ENCODE data around the gene CEP120.
"Not testable (repeated sequence)": the region's sequence is repeated elsewhere in the genome, so short reads cannot be mapped to it uniquely, and the experiment has no call there.

The CEP120 gene

DNA sequence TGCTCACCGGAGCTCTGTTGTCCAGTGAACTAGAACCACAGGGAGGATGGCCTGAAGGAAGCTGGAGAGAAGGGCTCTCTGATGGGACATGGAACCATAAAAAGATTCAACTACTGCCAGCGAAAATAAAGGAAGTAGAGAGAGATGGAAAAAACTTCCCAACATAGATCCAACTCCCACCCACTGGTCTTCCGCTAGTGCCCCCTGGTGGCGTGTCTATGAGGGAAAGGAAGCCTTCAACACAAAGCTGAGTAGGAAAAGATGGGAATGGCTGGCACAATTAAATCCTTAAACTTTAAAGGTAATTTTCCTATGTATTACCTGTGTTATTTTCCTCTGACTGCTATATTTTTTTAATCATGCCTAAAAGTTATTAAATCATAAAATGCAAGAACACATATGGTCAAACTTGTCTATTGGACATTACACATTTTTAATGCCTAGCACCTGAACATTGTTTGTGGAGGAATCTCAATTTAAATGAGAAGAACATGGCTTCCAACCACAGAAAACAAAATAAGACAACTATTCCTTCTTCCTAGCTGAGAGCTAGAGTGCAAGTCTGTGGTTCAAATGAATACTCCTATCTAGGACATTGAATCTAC lies 51.5 kb downstream of the CEP120 start:
- DNase-seq = peak; percentile 11 to 12

DNA sequence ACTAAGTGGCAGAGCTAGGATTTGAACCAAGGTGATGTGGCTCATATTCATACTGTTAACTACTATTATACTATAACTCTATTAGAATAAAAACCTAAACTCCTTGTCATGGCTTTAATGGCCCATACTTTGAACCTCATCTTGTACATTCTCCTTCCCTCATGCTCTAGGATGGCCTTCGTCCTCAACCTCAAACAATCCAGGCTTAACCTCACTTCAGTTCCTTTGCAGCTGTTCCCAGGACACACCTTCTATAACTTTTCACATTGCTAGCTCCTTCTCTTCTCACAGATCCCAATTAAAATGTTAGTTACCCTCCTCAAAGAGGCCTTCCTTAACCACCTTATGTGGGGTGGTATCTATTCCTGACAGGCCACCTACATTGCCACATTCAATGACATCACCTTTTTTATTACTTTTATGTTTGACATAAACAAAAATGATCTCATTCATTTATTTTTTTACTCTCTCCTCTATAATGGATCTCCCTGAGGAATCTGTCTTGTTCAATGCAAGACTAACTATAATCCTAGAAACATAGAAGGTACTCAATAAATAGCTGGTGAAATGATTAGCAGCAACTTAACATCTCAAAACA lies 53.7 kb downstream of the CEP120 start:
- no peak for DNase-seq

DNA sequence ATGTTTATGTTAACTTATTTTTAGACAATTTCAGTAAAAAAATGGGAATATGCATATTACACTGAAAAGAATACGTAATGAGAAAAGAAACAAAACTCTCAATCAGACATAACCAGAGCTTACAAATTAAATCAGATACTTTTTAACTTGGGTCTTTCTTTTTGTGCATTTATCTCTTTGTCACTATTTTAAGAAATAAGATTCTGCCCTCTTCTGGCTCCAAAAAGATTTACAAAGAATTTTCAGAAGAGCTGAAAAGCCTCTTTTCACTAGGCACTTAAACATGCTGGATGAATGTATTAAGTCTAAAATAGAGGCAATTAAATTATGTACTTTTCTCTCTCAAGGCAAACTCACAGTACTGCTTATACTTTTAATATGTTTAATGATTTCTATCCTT lies 55.5 kb downstream of the CEP120 start:
- no peak for DNase-seq

DNA sequence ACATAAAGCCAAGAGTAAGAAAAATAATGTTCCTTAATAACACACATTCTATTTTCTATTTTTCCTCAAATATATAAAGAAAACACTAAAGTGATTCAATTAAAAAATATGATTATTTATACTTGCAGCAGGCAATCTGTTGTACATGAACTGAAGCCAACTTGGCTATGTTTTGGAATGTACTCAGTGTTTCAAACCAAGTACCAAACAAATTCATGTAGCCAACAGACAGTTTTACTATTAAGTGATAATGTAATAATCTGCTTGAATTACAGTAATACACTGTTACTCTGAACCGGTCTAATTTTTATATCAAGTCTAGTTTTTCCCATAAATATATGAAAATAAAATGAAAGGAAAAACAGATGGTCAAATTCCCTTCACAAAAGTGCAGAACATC lies 58.0 kb downstream of the CEP120 start:
- DNase-seq = no peak

DNA sequence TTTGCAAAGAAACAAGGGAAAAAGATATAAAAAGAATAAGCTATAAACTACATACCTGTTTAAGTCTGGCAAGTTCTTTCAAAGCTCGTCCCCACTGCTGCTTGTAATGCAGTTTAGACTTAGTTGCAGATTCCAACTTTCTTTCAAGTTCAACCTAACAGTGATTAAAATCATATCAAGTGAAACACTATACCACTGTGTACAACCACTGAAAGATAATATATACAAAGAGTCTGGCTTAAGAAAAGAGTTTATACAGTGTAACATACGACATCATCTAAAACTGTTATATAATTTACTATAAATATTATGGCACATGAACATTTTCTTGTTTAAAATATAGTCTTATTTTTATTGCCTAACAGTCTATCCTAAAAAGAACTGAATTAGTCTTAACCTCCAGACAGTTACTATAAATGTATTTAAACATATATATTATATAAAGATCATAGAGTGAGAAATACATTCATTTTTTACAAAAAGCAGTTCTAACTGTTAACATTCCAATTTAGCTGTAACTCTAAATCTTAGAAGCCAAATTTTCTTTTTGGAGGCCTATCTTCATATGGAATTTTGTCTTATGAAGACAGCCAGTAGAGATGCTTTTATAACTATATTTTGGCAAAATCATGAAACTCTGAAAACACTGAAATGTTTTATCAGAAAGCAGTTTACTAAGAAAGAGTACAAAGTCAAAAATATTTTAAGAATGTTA lies 58.6 kb downstream of the CEP120 start:
- no peak for DNase-seq

DNA sequence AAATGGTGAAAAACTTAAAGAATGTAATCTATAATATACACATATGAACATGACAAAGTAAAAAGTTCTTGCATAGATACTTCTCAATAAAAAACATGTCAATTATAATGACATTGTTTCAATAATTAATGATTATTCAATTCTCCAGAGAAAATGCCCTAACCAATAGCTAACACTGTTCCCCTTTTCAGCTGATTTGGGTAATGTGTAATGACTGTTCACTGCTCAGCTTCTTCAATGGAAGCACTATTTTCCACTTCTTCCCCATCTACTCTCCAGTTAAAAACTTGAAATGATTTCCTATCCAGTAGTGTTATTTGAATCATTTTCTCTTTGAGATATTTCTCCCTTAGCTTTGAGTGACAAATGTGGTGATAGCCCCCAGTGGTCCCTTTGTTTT lies 62.3 kb downstream of the CEP120 start:
- DNase-seq = no peak

DNA sequence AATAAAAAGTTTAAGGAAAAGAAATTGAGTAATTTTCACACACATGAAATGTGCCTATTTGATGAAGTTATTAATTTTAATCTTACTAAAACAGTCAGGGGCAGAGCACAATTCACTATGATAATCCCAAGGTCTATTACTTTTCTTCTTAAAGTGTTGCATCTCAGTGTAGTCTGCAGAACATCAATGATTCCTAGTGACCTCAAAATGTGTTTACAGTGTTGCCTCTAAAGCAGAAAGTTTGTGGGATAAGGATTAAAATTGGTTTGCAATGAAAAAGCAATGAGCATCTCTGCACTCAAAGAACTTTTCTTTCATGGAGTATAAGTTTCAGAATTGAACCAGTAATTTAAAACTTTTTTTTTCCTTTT lies 63.0 kb downstream of the CEP120 start:
- DNase-seq = no peak

DNA sequence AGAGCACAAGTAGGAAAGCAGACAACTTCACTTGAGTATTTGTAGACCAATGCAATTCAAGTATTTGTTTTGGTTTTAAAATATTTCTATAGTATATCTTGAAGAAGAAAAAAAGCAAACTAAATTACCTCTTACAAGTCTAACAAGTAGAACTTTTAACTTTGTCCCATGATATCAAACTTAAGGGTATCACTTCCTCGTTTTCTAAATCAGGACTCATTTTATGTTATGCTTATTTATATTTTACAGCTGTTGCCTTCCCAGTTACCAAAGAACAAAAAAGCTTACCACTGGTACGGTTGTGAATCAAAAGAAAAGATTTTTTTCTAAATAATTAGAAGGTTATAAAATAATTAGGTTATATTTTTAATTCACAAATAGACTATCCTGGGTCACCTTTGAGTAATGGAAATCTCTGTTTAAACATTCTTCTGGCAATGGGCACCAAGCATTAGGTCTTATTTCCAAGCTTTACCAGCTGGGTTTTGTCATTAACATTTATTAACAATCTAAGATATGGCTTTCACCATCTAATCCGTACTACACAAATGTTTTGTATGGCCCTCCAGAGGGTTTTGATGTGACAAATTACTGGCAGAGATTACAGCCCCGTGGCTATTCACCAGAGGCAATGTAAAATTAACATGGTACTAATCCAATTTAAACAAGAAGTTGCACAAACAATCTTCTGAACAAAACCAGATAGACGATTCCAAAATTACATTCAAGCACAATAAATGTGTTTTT lies 63.6 kb downstream of the CEP120 start:
- DNase-seq = no peak

DNA sequence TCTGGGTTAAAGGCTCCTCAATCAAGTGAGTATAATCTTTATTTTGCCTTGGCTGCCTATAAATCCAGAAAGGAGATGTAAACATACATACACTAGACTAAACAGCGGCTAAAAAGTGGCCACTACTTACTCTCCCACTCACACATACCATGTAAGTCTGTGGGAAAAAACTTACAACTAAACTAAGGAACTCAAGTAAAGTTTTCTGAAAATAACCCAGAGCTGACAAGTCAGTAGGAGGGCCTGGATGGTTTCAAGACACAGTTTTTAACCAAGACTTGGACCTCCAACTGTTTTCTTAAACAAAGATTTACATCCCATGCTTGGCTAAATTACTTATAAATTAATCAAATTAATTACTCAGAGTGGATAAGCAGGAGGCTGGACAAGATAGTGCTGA lies 64.5 kb downstream of the CEP120 start:
- DNase-seq = no peak

DNA sequence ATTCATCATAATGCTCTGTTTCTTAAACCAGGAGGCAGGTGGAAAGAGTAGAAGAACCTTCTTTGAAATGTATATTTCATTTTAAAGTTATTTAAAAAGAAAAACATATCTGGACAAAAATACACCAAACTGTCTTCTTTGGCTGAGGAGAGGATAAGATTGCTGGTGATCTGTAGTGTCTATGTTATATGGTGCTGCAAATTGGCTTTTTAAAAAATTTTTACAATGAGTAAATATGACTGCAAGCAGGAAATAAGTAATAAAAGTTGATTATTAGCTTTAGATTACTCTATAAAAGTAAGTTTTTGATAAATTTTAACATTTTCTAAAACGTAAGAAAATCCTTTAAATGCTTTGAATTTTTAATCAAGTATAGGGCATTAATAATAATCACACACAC lies 64.9 kb downstream of the CEP120 start:
- no peak for DNase-seq

DNA sequence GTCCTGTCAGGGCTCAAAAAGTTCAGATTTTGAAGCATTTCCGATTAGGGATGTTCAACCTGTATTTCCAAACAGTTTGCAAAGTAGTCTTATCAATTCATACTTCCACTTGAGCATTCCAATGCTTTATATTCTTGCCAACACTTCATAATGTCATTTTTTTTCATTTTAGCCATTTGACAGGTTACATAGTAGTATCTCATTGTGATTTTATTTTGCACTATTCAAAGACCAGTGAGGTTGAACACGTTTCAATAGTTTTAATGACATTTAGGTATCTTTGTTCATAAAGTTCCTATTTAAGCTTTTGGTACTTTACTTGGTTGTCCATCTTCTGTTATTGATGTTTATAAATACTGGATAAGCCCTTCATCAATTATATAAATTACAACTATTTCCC lies 71.4 kb downstream of the CEP120 start:
- no peak for DNase-seq

DNA sequence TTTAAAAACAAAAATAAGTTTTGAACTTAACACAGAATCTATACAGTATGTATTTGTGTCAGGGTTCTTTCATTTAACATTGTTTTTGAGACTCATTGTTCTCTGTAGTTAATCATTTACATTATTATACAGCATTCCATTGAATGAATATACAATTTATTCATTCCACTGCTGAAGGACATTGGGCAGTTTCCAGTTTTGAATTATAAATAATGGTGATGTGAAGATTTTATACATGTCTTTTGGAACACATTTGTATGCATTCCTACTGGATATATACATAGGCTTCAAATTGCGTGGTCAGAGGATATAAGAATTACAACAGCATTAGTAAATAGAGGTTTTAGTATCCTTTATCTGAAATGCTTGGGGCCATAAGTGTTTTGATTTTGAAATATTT lies 72.0 kb downstream of the CEP120 start:
- no peak for DNase-seq

DNA sequence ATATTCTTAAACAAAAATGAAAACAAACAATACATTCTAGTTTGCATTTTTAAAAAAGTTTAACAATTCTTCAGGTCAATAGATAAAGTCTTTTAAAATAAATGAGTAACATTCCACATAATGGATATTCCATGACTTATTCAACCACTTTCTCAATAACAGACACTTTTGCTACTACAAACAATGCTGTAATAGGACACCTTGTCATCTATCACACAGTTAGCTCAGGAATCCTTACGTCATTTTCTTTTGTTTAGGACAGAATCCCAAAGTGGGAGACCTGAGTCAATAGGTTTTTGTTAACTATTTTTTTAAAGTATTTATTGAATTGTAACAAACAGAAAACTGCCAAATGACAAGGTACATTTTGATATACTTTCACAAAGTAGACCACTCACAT lies 72.5 kb downstream of the CEP120 start:
- DNase-seq = no peak

DNA sequence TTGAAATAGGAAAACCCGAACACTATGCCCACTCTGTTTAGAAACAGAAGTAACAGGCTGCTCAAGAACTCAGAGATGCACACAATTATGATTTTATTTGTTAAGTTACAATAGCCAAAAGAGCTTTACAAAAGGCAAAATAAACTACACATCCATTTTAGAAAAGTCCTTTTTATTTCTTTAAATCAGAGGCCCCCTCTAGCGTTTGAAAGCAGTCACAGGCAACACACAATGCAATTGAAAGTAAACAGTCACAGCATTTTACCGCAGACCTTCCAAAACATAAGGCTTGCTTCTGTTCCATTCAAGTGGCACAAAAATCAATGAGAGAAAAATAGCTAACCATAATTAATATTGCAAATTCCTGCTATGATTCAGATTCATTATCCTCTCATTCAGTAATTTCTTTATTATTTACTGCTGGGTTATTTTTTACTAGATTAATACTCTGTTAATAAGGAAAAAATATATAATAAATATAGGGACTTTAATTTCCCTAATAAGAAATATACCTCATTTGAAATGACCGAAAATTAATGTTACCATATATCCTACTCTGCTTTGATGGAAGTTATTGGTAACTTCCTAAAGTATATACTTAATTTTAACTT lies 78.3 kb downstream of the CEP120 start:
- no peak for DNase-seq

DNA sequence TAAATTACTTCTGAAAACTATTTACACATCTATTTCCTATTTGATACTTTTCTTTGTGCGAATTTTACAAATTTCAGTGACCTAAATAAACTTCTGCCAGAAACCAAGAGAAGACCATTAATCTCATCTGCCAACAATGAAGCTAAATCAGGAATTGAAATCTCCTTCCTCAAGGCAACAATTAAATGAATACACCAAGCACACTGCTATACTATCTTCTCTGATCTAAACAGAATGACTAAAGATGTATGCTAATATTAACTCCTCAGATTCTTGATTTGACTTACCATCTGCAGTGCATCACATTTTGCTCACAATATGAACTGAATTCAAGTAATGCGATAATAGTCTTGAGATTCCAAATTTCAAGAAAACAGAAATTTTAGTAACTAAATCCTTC lies 82.3 kb downstream of the CEP120 start:
- no peak for DNase-seq

DNA sequence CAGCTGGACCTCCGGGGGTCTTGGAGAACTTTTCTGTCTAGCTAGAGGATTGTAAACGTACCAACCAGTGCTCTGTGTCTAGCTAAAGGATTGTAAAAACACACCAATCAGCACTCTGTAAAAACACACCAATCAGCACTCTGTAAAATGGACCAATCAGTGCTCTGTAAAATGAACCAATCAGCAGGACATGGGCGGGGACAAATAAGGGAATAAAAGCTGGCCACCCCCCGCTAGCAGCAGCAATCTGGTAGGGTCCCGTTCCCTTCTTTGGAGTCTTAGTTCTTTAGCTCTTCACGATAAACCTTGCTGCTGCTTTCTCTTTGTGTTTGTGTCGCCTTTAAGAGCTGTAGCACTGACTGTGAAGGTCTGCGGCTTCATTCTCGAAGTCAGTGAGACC lies 114.8 kb downstream of the CEP120 start:
- DNase-seq = not testable (repeated sequence)

DNA sequence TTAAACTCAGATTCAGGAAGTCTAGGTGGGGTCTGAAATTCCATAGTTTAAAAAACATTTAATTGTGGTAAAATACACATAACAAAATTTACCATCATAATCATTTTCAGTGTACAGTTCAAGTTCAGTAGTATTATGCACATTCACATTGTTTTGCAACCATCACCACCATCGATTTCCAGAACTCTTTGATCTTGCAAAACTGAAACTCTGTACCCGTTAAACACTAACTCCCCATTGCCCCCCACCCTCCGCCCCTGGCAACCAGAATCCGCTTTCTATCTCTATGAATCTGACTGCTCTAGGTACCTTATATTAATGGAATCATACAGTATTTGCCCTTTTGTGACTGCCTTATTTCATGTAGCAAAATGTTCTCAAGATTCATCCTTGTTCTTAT lies 117.5 kb downstream of the CEP120 start:
- no peak for DNase-seq

DNA sequence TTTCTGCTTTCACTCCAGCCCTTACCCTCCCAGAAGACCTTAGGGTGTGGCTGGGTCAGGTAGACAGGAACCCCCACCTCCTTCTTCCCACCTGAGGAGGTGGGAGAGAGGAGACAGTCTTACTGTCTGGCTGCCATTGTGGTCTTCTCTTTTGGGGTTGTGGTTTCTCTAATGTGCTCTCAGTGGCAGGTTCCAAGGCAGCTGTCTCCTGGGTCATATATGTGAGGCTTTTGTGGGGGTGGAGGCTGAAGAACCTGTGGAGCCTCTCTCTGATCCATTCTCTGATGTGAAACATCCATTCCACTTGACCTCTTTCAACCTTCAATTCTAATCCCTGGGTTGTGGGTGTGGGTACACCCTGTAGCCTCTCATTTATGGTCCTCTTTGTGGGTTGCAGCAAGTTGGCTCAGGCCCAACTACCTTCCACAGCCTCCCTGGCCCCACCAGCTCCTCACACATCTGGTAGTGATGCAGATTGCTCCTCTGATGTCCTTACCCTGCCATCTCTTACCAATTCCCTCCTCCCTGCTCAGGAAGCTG lies 118.4 kb downstream of the CEP120 start:
- DNase-seq = no peak

DNA sequence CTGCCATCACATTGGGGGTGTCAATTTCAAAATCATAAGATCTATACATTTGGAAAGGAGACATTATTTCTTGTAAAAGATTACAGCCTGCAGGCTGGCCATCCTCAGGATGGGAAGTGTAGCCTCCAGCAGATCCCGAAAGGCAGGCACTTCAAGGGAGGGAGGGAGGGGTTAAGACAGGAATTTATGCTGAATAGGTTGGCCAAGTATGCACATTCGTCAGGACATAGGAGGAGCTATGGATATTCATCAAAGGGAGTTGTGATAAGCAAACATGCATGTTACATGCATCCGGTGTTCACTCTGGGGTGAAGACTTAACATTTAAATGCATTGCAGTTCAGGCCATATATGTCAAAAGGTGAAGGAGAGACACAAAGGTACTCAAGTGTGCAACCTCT lies 119.4 kb downstream of the CEP120 start:
- no peak for DNase-seq

DNA sequence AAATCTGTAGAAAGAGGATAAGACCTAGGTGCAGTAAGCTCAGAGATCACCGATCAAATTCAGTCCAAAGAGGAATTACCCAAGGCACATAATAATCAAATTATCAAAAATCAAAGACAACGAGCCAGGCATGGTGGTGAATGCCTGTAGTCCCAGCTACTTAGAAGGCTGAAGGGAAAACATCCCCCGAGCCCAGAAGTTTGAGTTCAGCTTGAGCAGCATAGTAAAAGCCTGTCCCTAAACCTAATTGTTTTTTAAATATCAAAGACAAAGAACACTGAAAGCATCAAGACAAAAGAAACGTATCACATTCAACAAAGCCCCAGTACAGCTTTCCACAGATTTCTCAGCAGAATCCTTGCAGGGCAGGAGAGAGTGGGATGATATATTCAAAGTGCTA lies 122.9 kb downstream of the CEP120 start:
- DNase-seq = no peak

DNA sequence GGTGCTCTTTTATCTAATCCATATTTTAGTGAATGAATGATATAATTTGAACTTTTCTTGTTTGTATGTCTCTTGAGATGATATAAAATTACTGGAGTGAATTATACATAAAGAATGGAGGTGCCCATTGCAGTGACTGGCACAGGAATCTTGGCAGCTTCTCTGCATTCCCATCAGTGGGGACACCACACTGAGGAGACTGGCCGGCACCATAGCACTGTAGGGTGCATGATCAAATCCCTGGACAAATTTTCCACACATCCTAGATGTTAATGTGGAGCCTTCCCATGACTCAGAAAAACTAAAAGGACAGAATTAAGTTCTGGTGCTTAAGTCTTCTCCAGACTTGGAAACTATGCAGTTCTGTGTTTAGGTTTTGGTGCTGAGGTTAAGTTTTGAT lies 124.1 kb downstream of the CEP120 start:
- DNase-seq = no peak

DNA sequence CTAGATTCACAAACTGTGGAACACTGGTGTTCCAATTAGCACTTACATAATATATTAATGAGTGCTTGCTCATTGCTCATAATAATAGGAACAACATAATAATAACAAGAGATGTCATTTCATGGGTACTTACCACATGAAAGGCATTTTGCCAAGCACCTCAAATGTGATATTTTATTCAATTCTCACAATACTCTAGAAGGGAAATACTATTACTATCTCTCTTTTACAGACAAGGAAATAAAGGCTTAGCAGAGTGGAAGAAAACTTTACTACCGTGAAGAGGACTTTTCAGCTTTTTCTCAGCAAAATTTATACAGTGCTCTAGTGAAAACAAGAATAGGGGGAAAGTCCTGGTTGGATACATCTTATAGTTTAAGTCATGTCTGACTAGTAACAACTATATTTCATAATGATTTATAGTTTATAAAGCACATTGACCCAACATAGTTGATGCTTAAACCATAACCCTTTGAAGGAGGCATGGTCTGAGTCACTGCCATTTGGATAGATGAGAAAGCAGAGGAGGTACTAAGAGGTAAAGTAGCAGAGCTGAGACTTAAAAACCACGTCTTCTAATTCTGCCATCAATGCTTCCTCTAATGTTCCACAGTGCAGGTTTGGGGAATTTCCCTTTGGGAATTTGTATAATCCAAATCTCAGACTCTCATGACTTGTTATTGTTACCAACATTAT lies 124.7 kb downstream of the CEP120 start:
- no peak for DNase-seq

DNA sequence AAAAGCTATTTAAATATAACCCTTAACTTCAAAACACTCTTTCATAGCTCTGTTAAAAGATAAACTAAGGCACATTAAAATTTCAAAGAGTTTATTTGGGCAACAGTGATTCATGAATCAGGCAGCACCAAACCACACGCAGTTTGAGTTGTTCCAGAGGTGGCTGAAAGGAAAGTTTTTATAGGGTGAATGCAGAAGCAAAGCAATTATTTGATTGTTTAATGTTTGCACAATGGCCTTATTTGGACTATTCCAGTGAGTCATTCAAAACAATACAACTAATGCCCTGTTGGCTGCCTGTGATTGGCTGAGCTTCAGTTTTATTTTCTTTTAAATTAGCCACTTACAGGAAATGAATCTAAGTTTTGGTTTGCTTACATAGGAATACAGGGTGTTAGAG lies 125.3 kb downstream of the CEP120 start:
- DNase-seq = no peak

Data from CD4-positive, alpha-beta T cell treated with Interleukin-4 for 1 hour (primary cell).